HFF-Myc (cell line): Measurements from ENCODE around the gene SPACA7.

Source experiments
- DNase-seq: peaks from one replicate; pipeline ENCODE4 v3.0.0-alpha.2; 2011; ENCODE audit warnings: low read depth; ENCODE audit errors: extremely low read depth
- H3K4me3 ChIP-seq: replicated peaks from 2 replicates; pipeline ENCODE4 v1.5.1; 2011; ENCODE audit warnings: low read depth, mild to moderate bottlenecking, control low read depth, low read length
- TF ChIP-seq, protein P1 (sequence below): IDR thresholded peaks from 2 replicates; pipeline ENCODE4 v1.5.1; 2012; ENCODE audit warnings: mild to moderate bottlenecking, low read depth, low read length, control low read depth; ENCODE audit errors: missing control alignments

SPACA7 gene

DNA sequence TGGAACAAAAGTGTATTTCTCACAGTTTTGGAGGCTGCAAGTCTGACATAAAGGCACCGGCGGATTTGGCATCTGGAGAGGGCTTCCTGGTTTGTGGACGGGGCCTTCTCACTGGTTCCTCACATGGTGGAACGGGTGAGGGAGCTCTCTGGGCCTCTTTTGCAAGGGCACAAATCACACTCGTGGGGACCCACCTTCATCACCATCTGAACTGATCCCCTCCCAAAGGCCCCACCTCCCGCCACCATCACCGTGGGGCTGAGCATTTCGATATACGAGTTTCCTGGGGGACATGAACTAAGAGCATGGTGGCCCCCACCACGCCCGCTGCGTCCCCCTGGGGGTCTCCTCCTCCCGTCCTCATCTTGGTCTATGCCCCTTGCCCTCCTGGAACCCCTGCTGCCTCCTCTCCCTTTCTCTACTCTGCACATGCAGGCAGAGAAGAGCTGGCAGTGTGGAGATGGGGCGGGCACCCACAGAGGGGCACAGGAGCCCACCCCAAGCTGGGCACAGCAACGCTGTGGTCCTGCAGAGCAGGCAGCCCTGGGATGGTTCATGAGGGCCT lies 20.8 kb upstream of the SPACA7 start:
- DNase-seq, result no peak
- no peak overlapping the region for H3K4me3 ChIP-seq
- TF ChIP-seq, protein P1, sequence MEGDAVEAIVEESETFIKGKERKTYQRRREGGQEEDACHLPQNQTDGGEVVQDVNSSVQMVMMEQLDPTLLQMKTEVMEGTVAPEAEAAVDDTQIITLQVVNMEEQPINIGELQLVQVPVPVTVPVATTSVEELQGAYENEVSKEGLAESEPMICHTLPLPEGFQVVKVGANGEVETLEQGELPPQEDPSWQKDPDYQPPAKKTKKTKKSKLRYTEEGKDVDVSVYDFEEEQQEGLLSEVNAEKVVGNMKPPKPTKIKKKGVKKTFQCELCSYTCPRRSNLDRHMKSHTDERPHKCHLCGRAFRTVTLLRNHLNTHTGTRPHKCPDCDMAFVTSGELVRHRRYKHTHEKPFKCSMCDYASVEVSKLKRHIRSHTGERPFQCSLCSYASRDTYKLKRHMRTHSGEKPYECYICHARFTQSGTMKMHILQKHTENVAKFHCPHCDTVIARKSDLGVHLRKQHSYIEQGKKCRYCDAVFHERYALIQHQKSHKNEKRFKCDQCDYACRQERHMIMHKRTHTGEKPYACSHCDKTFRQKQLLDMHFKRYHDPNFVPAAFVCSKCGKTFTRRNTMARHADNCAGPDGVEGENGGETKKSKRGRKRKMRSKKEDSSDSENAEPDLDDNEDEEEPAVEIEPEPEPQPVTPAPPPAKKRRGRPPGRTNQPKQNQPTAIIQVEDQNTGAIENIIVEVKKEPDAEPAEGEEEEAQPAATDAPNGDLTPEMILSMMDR, result no peak

DNA sequence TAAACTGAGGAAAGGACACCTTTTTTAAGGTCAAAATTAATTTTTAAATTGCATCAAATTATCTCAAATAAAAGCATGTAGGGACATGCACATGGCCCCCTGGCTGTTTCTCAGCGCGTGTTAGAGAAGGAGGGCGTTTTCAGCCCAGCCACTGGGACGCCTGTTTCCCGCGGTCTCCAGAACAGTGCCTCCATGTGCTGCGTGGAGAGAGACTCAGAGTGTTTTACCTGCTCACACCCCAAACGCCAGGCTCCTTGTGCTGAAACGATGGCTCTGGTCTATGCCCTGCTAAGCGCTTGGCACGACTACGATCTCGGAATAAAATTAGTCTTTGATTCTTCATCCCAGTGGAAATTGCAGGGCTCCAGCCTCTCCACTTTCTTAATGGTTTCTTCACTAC lies 20.0 kb upstream of the SPACA7 start:
- TF ChIP-seq, protein P1, result no peak
- no peak for DNase-seq
- no peak overlapping the region for H3K4me3 ChIP-seq

DNA sequence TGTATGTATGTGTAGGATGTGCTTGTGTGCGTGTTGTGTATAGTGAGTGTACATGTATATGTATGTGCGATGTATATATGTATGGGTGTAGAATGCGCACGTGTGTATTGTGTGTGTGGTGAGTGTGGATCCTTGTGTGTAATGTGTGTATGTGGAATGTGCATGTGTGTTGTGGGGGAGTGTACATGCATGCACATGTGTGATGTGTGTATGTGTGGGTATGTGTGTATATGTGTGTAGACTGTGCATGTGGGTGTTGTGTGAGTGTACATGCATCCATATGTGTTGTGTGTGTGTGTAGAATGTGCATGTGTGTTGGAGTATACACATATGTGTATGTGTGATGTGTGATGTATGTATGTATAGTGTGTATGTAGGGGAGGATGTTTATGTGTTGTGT lies 18.0 kb upstream of the SPACA7 start:
- TF ChIP-seq, protein P1, result no peak
- H3K4me3 ChIP-seq, result no peak overlapping the region
- no peak for DNase-seq

DNA sequence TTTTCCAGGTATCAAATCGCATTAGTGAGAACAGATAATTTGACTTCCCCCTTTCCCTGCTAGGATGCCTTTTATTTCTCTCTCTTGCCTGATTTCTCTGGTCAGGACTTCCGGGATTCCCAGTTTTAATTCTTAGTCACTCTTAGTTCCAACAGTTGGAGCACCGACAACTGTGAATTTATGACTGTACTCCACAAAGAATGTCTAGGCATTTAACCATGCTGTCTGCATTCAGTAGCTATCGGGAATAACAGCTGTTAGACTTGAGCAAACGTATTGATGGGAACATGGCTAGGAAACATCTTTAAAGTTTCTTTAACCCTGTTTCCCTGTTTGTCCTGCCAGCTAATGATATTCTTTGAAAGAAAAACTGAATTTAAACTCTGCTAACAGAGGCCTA lies 14.1 kb upstream of the SPACA7 start:
- no peak for DNase-seq
- TF ChIP-seq, protein P1, result no peak
- H3K4me3 ChIP-seq, result no peak overlapping the region

DNA sequence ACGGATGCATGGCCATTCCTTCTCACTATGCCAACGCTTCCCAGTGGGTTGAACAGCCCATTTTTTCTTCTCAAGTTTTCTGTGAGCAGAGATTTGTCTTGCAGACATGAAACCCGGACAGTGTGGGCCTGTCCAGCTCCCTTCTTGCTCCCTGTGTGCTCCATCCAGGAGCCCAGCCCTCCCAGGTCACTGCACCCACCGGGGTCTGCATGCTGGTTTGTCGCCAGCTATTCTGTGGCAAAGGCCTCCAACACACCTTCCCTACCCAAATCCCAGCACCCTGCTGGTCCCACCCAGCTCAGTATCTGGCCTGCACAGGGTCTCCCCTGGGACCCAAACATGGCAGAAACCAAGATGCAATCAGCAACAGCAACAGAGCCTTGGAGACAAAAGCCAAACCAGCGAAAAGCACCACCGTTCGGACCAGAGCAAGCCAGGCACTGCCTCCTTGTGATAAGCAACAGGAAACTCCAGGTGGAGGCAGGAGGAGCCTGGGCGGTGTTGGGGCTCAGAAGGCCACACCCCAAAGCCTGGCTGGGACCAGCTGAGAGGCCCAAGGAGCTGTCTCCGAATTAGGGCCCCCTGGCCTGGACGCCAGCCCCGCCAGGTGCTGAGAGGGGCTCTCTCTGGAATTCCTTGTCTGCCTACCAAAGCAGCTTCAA lies 12.2 kb upstream of the SPACA7 start:
- no peak overlapping the region for H3K4me3 ChIP-seq
- no peak for DNase-seq
- TF ChIP-seq, protein P1, result no peak

DNA sequence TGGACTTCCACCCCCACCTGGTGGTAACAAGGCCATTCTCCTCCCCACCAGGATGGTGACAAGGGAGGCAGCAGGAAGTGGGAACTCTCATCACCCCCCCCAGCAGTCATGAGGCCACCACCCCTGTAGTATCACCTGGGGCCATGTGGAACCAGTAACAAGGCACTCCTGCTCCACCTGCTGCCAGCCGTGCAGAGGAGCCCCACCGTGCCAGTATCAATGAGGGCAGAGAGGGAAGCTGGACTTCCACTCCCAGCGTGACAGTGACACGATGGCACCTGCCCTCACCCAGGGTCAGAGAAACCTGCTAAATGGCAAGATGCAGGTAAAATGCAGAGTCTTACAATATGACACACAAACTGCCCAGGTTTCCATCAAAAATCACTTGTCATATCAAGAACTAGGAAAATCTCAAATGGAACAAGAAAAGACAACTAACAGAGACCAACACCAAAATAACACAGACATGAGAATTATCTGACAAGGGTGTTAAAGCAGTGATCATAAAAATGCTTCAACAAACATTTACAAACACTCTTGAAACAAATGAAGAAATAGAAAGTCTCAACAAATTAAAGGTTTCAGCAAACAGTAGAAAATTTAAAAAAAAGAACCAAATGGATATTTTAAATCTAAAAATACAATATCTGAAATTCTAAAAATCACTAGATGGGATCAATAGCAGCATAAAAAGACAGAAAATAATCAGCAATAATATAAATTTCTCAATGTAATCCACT lies 9.1 kb upstream of the SPACA7 start:
- TF ChIP-seq, protein P1, result no peak
- no peak overlapping the region for H3K4me3 ChIP-seq
- DNase-seq, result no peak
